Nephron progenitor cell (in vitro differentiated cells): ENCODE measurements around the gene NRIP1.
A peak's percentile ranks its signal among the peaks of the same experiment; 100 is the strongest.

Experiments used
- DNase-seq: peaks from one replicate; pipeline ENCODE4 v3.0.0; 2021
- H3K27ac Mint-ChIP-seq: 2 replicates; pipeline ENCODE4 v1.8.0; 2021; ENCODE audit warnings: mild to moderate bottlenecking, moderate library complexity, mixed read lengths
- H3K27me3 Mint-ChIP-seq: 2 replicates; pipeline ENCODE4 v1.8.0; 2021; ENCODE audit warnings: mild to moderate bottlenecking, low read depth, mixed read lengths; ENCODE audit not compliant: poor library complexity
- H3K36me3 Mint-ChIP-seq: 2 replicates; pipeline ENCODE4 v1.8.0; 2021; ENCODE audit warnings: low read depth, mixed read lengths
- H3K4me1 Mint-ChIP-seq: 2 replicates; pipeline ENCODE4 v1.8.0; 2021; ENCODE audit warnings: mixed read lengths
- H3K4me3 Mint-ChIP-seq: 2 replicates; pipeline ENCODE4 v1.8.0; 2021; ENCODE audit warnings: mild to moderate bottlenecking, moderate library complexity, mixed read lengths
- H3K9me3 Mint-ChIP-seq: 2 replicates; pipeline ENCODE4 v1.8.0; 2021; ENCODE audit warnings: mild to moderate bottlenecking, moderate library complexity, mixed read lengths
- TF ChIP-seq, protein P1 (sequence below): fragments of 200-600 bp; sonication (generic); IDR thresholded peaks from 2 replicates; pipeline ENCODE4 v1.5.0; 2021; ENCODE audit warnings: antibody characterized with exemption

NRIP1 gene

DNA sequence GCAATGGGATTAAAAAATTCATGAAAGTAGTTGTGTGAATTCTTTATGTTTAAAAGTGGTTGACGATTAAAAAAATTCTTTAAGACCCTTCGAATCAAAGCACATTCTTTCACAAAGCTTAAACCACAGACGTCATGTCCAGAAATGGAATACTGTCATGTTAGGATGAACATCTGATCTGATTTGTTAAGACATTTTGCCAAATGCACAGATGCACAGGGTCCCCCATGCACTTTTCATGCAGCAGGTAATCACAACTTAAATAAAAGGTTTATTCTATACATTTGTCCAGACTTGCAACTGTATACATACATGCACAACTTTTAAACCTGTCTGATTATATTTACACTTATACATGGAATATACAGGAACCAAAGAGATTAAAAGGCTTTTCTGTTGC, 103.3 kb downstream of the NRIP1 start:
- Mint-ChIP-seq H3K27ac (no peak overlapping the region), H3K36me3 (peaks cover 32% of the 10 kb centered on the region), H3K9me3 (no peaks in the 10 kb centered on the region)

DNA sequence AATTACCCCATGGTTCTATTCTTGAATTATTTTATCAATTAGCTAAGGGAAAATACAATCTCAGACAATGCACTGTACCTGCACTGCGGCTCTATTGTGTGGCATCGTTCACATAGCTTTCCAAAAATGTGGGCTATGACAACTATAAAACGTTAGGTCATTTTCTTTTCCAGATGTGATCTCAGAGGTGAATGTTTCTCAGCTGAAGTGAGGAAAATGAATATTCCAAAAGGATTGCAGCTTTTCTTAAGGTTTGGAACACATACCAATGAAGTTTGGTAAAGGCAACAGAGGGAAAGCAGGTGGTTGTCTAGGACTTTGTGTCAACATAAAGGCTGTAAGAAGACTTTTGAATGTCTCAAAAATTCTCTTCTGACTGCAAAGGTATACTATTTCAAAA, 105.5 kb downstream of the NRIP1 start:
- Mint-ChIP-seq H3K36me3 (peaks cover 11% of the 10 kb centered on the region), H3K4me1 (peaks cover 41% of the 10 kb centered on the region), H3K4me3 (no peak overlapping the region), H3K27me3 (no peaks in the 10 kb centered on the region), H3K9me3 (no peaks in the 10 kb centered on the region), H3K27ac (no peak overlapping the region)
- TF ChIP-seq, protein P1, sequence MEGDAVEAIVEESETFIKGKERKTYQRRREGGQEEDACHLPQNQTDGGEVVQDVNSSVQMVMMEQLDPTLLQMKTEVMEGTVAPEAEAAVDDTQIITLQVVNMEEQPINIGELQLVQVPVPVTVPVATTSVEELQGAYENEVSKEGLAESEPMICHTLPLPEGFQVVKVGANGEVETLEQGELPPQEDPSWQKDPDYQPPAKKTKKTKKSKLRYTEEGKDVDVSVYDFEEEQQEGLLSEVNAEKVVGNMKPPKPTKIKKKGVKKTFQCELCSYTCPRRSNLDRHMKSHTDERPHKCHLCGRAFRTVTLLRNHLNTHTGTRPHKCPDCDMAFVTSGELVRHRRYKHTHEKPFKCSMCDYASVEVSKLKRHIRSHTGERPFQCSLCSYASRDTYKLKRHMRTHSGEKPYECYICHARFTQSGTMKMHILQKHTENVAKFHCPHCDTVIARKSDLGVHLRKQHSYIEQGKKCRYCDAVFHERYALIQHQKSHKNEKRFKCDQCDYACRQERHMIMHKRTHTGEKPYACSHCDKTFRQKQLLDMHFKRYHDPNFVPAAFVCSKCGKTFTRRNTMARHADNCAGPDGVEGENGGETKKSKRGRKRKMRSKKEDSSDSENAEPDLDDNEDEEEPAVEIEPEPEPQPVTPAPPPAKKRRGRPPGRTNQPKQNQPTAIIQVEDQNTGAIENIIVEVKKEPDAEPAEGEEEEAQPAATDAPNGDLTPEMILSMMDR = no peak
- DNase-seq = no peak

More for the DNA sequence above, 103.3 kb downstream of the NRIP1 start:
- TF ChIP-seq, protein P1 = no peak
- DNase-seq = no peak
- Mint-ChIP-seq H3K27me3 (peaks cover 4% of the 10 kb centered on the region), H3K4me3 (no peak overlapping the region), H3K4me1 (peaks cover 39% of the 10 kb centered on the region)

DNA sequence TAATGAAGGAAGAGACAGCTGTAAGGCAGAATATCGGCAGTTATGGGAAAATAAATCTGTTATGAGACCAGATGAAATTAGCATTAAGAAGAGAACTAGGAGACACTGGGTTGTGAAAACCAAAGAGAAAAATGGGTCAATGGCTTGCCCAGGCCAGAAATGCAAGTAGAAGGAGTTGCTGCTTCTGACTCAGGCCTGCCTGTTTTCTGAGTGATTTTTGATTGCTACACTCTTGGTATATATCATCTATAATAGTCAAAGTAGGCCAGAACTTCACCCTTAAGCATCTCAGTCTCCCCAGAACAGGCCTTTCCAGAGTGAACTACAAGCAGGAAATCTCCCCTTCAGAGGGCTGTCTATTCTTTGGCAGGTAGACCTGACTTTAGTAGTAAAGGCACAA, 107.0 kb downstream of the NRIP1 start:
- Mint-ChIP-seq H3K36me3 (no peaks in the 10 kb centered on the region), H3K9me3 (no peaks in the 10 kb centered on the region), H3K27me3 (no peaks in the 10 kb centered on the region), H3K27ac (peak overlapping the region; percentile 36), H3K4me3 (no peak overlapping the region), H3K4me1 (peaks cover 41% of the 10 kb centered on the region)
- TF ChIP-seq, protein P1 = no peak
- no peak for DNase-seq

DNA sequence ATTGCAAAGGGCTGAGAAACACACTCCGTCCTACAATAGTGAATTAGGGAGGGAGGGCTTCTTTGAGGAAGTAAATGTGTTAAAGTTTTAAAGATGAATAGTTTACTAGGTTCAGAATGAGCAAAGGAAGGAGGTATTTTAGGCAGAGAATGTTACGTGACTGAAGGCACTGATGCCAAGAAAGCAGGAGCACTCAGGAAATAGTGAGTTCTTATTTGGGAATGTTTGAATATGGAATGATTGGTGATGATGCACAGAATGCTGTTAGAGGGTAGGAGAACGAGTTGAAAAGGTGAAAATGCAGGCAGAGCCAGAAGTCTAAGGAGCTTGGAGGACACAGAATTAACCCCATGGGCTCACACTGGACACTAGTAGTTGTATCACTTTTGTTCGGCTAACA, 108.0 kb downstream of the NRIP1 start:
- no peak for DNase-seq
- TF ChIP-seq, protein P1 = no peak
- Mint-ChIP-seq H3K4me3 (no peak overlapping the region), H3K27me3 (no peaks in the 10 kb centered on the region), H3K27ac (peak overlapping the region; percentile 84), H3K4me1 (peaks cover 36% of the 10 kb centered on the region), H3K9me3 (no peaks in the 10 kb centered on the region), H3K36me3 (no peaks in the 10 kb centered on the region)

GRCh38 chr21:14955936-14956520, 108.8 kb downstream of the NRIP1 start:
- Mint-ChIP-seq H3K4me3 (no peak overlapping the region), H3K9me3 (no peaks in the 10 kb centered on the region), H3K36me3 (no peaks in the 10 kb centered on the region), H3K27ac (no peak overlapping the region), H3K27me3 (no peaks in the 10 kb centered on the region), H3K4me1 (peaks cover 32% of the 10 kb centered on the region)
- DNase-seq = no peak
- TF ChIP-seq, protein P1 = no peak

GRCh38 chr21:14952916-14953315, 111.9 kb downstream of the NRIP1 start:
- no peak for DNase-seq
- TF ChIP-seq, protein P1 = no peak
- Mint-ChIP-seq H3K9me3 (peaks cover 6% of the 10 kb centered on the region), H3K27ac (no peak overlapping the region), H3K27me3 (no peaks in the 10 kb centered on the region), H3K4me3 (no peak overlapping the region), H3K36me3 (peaks cover 8% of the 10 kb centered on the region), H3K4me1 (peaks cover 25% of the 10 kb centered on the region)
